Mesothelial cell of epicardium (in vitro differentiated cells): ENCODE results near the gene CACNA2D3. TPM values are rescaled to one million over a fixed set of nuclear protein-coding genes. Genes with fewer than 3 reads are reported as not detected.
"Not testable (repeated sequence)": the region's sequence is repeated elsewhere in the genome, so short reads cannot be mapped to it uniquely, and the experiment has no call there.

Experiments
- DNase-seq, 2 experiments: peaks; one replicate each; pipeline ENCODE4 v3.0.0; 2021; ENCODE audit warnings: low spot score in 2 of 2; ENCODE audit not compliant: unreplicated experiment in 2 of 2
- H3K27ac Mint-ChIP-seq: 2 replicates; pipeline ENCODE4 v1.8.0; 2021; ENCODE audit warnings: mixed read lengths
- H3K27me3 Mint-ChIP-seq: 2 replicates; pipeline ENCODE4 v1.8.0; 2021; ENCODE audit warnings: low read depth, mixed read lengths
- H3K36me3 Mint-ChIP-seq: 2 replicates; pipeline ENCODE4 v1.8.0; 2021; ENCODE audit warnings: mixed read lengths
- H3K4me1 Mint-ChIP-seq: 2 replicates; pipeline ENCODE4 v1.8.0; 2021; ENCODE audit warnings: mixed read lengths
- H3K4me3 Mint-ChIP-seq: 2 replicates; pipeline ENCODE4 v1.8.0; 2021; ENCODE audit warnings: mild to moderate bottlenecking, moderate library complexity, mixed read lengths
- H3K9me3 Mint-ChIP-seq: 2 replicates; pipeline ENCODE4 v1.8.0; 2021; ENCODE audit warnings: mixed read lengths
- CTCF ChIP-seq: fragments of 200-600 bp; sonication (generic); IDR thresholded peaks from one replicate; pipeline ENCODE4 v1.5.0; 2021; ENCODE audit warnings: antibody characterized with exemption; ENCODE audit not compliant: unreplicated experiment
- total RNA-seq: library from RNA; stranded (reverse); gene quantifications from 3 replicates; pipeline ENCODE4 v1.2.1, GENCODE V29; 2021

Gene CACNA2D3
- total RNA-seq, 1 donor from 2014 or later, result 2.3 TPM

- H3K27ac Mint-ChIP-seq, result no peak overlapping the region
- no peaks in the 10 kb centered on the region for H3K36me3 Mint-ChIP-seq
- peaks cover 7% of the 10 kb centered on the region for H3K9me3 Mint-ChIP-seq
- peaks cover 3% of the 10 kb centered on the region for H3K4me1 Mint-ChIP-seq
- no peak overlapping the region for H3K4me3 Mint-ChIP-seq
- no peak for DNase-seq
- no peak for TF ChIP-seq CTCF
- H3K27me3 Mint-ChIP-seq, result no peaks in the 10 kb centered on the region
Measured at GRCh38 chr3:55097441-55097840, 975.1 kb downstream of the CACNA2D3 start.

GRCh38 chr3:55105647-55106046, 983.3 kb downstream of the CACNA2D3 start:
- H3K27ac Mint-ChIP-seq, result no peak overlapping the region
- no peaks in the 10 kb centered on the region for H3K9me3 Mint-ChIP-seq
- no peaks in the 10 kb centered on the region for H3K36me3 Mint-ChIP-seq
- H3K4me1 Mint-ChIP-seq, result peaks cover 7% of the 10 kb centered on the region
- no peaks in the 10 kb centered on the region for H3K27me3 Mint-ChIP-seq
- DNase-seq, result no peak
- H3K4me3 Mint-ChIP-seq, result no peak overlapping the region
- TF ChIP-seq CTCF, result no peak

- H3K4me3 Mint-ChIP-seq, result no peak overlapping the region
- no peak for DNase-seq
Measured at GRCh38 chr3:55107187-55107586, 984.8 kb downstream of the CACNA2D3 start.

GRCh38 chr3:55111906-55112305, 989.6 kb downstream of the CACNA2D3 start:
- H3K4me1 Mint-ChIP-seq, result peaks cover 13% of the 10 kb centered on the region
- not testable (repeated sequence) for H3K27me3 Mint-ChIP-seq, H3K9me3 Mint-ChIP-seq, H3K27ac Mint-ChIP-seq, H3K4me3 Mint-ChIP-seq, H3K36me3 Mint-ChIP-seq, DNase-seq

More at GRCh38 chr3:55107187-55107586, 984.8 kb downstream of the CACNA2D3 start:
- H3K9me3 Mint-ChIP-seq, result no peaks in the 10 kb centered on the region
- H3K27ac Mint-ChIP-seq, result no peak overlapping the region
- H3K36me3 Mint-ChIP-seq, result no peaks in the 10 kb centered on the region
- H3K4me1 Mint-ChIP-seq, result peaks cover 14% of the 10 kb centered on the region
- TF ChIP-seq CTCF, result no peak
- no peaks in the 10 kb centered on the region for H3K27me3 Mint-ChIP-seq

- Mint-ChIP-seq H3K4me3 (no peak overlapping the region), H3K27ac (no peak overlapping the region), H3K27me3 (no peaks in the 10 kb centered on the region), H3K9me3 (no peaks in the 10 kb centered on the region), H3K36me3 (no peaks in the 10 kb centered on the region), H3K4me1 (peaks cover 4% of the 10 kb centered on the region)
- TF ChIP-seq CTCF, result no peak
- no peak for DNase-seq
Measured at GRCh38 chr3:55118451-55118850, 996.1 kb downstream of the CACNA2D3 start.

GRCh38 chr3:55119268-55119667, 996.9 kb downstream of the CACNA2D3 start:
- TF ChIP-seq CTCF, result no peak
- no peak for DNase-seq
- no peaks in the 10 kb centered on the region for H3K27me3 Mint-ChIP-seq
- no peak overlapping the region for H3K27ac Mint-ChIP-seq
- H3K4me1 Mint-ChIP-seq, result peaks cover 4% of the 10 kb centered on the region
- H3K4me3 Mint-ChIP-seq, result no peak overlapping the region
- no peaks in the 10 kb centered on the region for H3K36me3 Mint-ChIP-seq
- no peaks in the 10 kb centered on the region for H3K9me3 Mint-ChIP-seq
